ENCODE results near the gene PIH1D1.
A peak's percentile ranks its signal among the peaks of the same experiment; 100 is the strongest.

PIH1D1 gene

GRCh38 chr19:49423071-49423984 is 28.3 kb downstream of the PIH1D1 start, which contains the start of gene PTH2:
TSS of gene PTH2 (minus strand) at chr19:49423441. CDS start at chr19:49423339, 102 bp downstream.
- no peak for TF ChIP-seq CTCF (IDR thresholded peaks at IDR 0.05; ENCODE audit: low read depth, low read length, missing control alignments)
- no peak for DNase-seq (ENCODE audit: extremely low read depth, low read depth)
- H3K4me3 ChIP-seq (replicated peaks; ENCODE audit: low read depth, low read length) = no peak within 1 kb of the TSS

- peak; percentile 20 for TF ChIP-seq CTCF (IDR thresholded peaks at IDR 0.05; ENCODE audit: low read depth, low read length, missing control alignments)
- no peak overlapping the region for H3K4me3 ChIP-seq (replicated peaks; ENCODE audit: low read depth, low read length)
- DNase-seq (ENCODE audit: extremely low read depth, low read depth) = no peak
Observed at GRCh38 chr19:49422407-49423070, 29.1 kb downstream of the PIH1D1 start.

- DNase-seq (ENCODE audit: extremely low read depth, low read depth) = no peak
- no peak overlapping the region for H3K4me3 ChIP-seq (replicated peaks; ENCODE audit: low read depth, low read length)
- no peak for TF ChIP-seq CTCF (IDR thresholded peaks at IDR 0.05; ENCODE audit: low read depth, low read length, missing control alignments)
Observed at GRCh38 chr19:49421878-49422202, 29.8 kb downstream of the PIH1D1 start.

DNA sequence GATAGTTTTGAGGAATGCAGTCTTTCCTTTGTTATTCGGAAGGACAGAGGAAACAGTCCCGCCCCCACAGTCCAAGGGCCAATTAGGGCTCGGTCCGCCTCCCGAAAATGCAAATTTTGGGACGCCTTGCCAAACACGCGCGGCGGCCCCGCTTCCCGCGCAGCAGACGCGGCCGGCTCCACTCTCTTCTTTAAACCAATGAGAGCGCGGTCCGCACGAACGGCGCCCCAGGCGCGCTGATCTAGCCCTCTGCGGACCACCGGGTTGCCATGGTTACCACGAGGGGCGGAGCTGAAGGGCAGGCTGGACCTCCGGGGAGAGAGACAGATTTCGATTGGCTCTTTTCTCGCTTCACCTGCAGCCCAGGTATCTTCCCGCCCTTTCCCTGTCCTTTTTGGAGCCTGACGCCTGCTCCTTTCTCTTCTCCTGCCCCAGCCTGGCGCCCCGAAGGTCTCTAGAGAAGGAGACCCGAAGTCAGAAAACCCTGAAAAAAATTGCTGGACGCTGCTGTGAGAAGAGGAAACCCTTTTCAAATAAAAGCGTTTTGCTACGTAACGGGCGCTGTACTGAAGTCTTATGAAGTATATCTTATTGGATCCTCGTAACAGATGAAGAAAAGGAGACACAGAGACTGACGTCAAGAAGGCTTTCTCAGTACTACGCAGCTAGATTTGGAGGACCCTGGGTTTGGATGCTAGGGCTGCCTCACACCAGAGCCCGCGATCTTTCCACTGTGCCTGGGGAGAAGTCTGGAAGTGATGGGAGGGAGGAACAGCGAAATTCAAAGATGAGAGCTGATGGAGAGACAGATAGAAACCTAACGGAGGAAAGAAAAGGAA is 30.4 kb downstream of the PIH1D1 start:
- no peak for TF ChIP-seq CTCF (IDR thresholded peaks at IDR 0.05; ENCODE audit: low read depth, low read length, missing control alignments)
- DNase-seq (ENCODE audit: extremely low read depth, low read depth) = no peak
- H3K4me3 ChIP-seq (replicated peaks; ENCODE audit: low read depth, low read length) = no peak overlapping the region

- no peak for DNase-seq (ENCODE audit: extremely low read depth, low read depth)
- no peak for TF ChIP-seq CTCF (IDR thresholded peaks at IDR 0.05; ENCODE audit: low read depth, low read length, missing control alignments)
Observed at GRCh38 chr19:49420227-49420626, 31.4 kb downstream of the PIH1D1 start.

GRCh38 chr19:49419173-49419572 is 32.4 kb downstream of the PIH1D1 start:
- TF ChIP-seq CTCF (IDR thresholded peaks at IDR 0.05; ENCODE audit: low read depth, low read length, missing control alignments) = no peak
- no peak overlapping the region for H3K4me3 ChIP-seq (replicated peaks; ENCODE audit: low read depth, low read length)
- DNase-seq (ENCODE audit: extremely low read depth, low read depth) = no peak

More at GRCh38 chr19:49420227-49420626, 31.4 kb downstream of the PIH1D1 start:
- no peak overlapping the region for H3K4me3 ChIP-seq (replicated peaks; ENCODE audit: low read depth, low read length)

Data from HFF-Myc (cell line).